HG03457 (cell line): Measurements from ENCODE around the gene ANKRD13C.
"Not testable (repeated sequence)": the region's sequence is repeated elsewhere in the genome, so short reads cannot be mapped to it uniquely, and the experiment has no call there.

ENCODE experiments used
- ATAC-seq: cut with Tn5 transposase; IDR thresholded peaks from one replicate; pipeline ENCODE4 v1.9.1; 2021; ENCODE audit warnings: moderate number of reproducible peaks; ENCODE audit not compliant: unreplicated experiment

ANKRD13C gene, protein sequence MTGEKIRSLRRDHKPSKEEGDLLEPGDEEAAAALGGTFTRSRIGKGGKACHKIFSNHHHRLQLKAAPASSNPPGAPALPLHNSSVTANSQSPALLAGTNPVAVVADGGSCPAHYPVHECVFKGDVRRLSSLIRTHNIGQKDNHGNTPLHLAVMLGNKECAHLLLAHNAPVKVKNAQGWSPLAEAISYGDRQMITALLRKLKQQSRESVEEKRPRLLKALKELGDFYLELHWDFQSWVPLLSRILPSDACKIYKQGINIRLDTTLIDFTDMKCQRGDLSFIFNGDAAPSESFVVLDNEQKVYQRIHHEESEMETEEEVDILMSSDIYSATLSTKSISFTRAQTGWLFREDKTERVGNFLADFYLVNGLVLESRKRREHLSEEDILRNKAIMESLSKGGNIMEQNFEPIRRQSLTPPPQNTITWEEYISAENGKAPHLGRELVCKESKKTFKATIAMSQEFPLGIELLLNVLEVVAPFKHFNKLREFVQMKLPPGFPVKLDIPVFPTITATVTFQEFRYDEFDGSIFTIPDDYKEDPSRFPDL

DNA sequence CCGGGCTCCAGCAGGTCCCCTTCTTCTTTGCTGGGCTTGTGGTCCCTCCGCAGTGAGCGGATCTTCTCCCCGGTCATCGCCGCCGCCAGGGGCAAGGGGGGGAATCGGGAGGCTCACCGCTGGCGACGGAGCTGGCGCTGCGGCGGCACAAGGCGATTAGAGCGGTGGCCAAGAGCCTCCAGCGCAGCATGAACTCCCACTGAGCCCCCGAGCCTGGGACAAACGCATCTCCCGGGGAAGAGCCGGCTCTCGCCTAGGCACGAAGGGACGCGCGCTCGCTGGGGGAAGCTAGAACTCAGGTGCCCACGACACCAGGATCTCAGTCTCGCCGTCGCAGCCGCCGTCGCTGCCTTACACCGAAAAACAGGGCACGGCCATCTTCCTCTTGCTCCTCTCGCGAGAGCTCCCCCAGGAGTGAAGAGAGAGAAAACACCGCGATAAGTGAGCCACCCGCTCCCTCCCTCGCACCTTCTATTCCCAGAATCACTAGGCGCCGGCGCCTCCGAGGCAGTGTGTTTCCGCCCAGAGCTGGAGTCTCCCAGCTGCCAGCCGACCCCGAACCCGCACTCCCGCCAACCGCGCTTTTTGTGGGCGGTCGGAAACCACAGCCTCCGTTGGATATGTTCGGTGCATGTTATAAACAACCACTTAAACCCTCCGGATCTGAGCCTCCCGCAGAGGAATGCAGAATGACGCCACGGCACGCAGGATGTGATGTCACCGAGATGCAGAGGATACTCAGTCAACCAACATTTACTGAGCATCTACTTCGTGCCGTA is at the start of gene ANKRD13C:
TSS of gene ANKRD13C (minus strand) at position 391 of the 779 bp plus-strand sequence. CDS start at position 77, 314 bp downstream.
- ATAC-seq, result peak; percentile 84

DNA sequence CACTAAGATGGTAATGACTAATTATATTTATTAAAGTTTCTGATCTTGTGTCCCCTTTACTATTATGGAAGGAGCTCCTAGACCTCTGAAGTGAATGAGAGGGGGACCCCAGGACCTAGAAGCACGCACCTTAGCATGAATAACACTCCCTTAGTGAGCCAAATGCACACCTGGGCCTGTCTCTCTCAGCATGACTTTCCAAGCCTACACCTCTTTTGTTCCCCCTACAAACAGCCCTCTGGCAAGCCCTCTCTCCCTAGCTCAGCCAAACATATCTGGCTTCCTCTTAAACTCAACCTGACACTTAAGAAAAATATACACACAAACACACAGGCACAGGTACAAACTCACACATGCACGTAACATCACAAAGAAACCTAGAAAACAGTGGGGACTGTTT is 49.2 kb upstream of the ANKRD13C start:
- ATAC-seq, result no peak

DNA sequence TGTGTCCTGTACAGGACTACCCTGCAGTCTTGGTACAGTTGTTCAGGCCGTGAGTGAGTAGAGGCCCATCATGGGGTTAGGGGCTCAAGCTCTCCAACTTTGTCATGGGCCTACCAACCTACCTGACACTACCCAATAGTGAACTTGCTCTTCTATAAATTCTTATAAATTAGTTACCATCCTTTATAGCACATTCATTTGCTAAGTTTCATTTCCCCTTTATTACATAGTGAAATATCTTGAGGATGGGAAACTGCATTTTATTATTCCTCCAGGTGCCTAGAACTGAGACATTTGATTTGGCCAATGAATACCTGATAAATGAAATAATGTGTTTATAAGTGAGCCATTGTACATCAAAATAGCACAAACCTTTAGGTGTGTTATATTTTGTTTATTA is 47.5 kb upstream of the ANKRD13C start:
- no peak for ATAC-seq

DNA sequence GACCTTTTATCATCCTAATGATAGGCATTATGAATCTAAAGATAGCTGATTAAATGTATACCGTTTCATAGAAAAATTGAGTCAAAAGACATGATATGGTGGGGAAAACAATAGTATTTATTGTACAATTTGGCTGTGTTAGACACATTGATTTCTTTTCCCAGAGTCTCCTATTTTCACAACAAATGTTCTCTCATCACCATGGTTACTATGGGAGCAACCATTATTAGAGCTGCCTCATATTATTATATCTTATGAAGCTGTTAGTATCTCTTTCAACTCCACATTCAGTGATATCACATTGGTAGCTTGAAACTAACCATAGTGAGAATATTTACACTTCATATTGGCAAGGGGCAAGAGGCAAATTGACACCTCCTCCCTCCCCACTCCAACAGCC is 45.8 kb upstream of the ANKRD13C start:
- ATAC-seq, result no peak

DNA sequence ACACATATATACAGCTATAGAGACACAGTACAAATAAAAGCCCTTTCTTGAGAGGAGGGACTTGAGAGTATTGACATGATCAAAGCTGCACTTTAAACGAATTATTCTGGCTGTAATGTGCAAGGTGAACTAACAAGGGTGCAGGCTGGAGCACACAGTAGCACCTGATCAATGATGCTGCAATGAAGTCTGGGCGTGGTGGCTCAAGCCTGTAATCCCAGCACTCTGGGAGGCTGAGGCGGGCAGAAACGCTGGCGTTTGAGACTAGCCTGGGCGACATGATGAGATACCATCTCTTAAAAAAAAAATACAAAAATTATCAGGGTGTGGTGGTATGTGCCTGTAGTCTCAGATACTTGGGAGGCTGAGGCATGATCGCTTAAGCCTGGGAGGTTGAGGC is 42.5 kb upstream of the ANKRD13C start:
- ATAC-seq, result no peak

DNA sequence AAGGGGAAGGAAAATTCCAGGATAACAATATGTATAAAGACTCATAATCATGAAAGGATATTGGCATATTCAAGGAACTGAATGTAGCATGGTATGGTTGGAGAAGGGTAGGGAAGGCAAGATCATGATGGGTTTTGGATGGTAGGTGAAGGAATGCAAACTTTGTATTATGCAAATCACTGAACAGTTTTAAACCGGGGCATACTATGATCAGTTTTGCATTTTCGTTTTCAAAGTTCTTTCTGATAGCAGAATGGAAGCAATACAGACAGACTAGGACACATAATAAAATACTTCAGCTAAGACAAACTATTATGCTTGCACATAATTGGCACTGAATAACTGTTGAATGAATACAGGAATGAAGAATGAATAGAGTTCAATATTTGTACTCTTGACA is 42.1 kb upstream of the ANKRD13C start:
- ATAC-seq, result no peak

DNA sequence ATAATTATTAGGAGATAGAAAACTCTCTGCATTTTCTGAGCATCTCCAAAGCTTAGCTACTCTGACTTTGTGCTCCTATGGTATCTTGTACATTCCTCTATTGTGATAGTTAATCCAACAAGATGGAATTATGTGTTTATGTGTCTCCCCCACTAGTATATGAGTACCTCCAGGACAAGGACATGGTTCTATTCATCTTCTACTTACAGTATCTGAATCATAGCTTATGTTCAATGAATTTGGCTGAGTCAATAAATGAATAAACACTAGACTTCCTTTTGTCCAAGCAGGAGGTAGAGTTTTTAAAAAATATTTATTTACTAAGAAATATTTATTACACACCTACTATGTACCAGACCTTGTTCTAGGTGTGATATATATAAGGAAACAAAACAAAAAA is 38.1 kb upstream of the ANKRD13C start:
- ATAC-seq, result no peak

DNA sequence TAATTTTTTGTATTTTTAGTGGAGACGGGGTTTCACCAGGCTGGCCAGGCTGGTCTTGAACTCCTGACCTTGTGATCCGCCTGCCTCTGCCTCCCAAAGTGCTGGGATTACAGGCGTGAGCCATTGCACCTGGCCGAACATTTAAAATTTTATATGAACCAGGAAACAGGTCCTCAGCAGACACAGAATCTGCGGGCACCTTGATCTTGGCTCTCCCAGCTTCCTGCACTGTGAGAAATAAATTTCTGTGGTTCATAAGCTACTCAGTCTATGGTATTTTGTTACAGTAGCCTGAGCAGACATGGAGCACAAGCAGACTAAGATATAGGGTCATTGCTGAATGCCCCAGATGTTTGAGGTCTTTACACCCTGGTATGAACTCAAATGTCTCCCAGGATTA is 33.0 kb upstream of the ANKRD13C start:
- no peak for ATAC-seq

DNA sequence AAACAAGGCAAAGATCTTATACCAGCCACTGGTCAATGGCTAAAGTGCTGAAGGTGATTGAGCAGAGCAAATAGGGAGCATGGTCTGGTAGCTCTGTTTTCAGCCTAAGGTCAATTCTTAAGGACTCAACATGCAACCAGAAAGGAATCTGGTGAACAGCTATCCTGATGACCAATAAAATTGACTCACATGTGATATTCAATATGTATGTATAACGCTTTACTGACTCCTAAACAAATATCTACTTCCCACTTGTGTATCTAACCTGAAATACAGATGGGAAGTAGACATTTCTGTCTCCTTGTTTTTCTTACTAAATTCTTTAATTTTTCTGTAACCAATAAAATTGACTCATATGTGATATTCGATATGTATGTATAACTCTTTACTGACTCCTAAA is 31.6 kb upstream of the ANKRD13C start:
- ATAC-seq, result no peak

DNA sequence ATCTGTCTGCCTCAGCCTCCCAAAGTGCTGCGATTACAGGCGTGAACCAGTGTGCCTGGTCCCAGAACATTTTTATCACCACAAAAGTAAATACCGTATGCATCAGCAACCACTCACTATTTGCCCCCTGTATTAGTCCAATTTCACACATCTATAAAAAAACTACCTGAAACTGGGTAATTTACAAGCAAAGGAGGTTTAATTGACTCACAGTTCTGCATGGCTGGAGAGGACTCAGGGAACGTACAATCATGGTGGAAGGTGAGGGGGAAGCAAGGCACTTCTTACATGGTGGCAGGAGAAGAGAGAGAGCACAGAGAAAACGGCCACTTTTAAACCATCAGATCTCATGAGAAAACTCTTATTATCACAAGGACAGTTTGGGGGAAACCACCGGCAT is 31.0 kb upstream of the ANKRD13C start:
- ATAC-seq, result no peak

DNA sequence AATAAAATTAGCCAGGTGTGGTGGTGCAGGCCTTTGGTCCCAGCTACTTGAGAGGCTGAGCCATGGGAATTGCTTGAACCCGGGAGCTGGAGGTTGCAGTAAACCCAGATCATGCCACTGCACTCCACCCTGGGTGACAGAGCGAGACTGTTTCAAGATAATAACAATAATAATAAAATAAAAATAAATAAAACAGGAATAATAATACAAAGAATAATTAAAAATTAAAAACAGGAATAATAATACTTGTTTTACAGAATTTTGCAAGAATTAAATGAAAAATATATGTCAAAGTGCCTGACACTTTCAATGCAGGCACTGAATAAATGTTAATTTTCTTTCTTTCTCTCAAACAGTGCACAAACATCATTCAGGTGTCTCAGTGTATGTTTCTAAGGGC is 30.0 kb upstream of the ANKRD13C start:
- no peak for ATAC-seq

DNA sequence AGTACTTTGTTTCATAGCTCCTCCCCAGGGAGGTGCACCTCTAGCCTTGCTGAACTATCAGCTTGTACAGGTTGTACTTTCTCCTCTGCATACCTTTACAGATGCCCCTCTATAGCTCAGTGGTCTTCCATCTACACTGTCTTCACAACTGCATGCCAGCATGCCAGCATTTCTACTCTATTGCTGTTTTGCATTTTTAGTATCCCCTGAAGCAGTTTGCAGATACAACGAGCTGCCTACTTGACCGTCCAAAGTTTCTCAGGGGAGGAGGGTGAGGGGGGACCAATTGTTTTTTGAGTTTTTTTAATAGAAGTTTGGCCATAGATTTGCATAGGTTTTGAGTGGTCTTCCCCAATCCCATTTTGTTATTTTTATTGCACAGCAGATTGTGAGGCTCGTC is 29.0 kb upstream of the ANKRD13C start:
- ATAC-seq, result no peak

DNA sequence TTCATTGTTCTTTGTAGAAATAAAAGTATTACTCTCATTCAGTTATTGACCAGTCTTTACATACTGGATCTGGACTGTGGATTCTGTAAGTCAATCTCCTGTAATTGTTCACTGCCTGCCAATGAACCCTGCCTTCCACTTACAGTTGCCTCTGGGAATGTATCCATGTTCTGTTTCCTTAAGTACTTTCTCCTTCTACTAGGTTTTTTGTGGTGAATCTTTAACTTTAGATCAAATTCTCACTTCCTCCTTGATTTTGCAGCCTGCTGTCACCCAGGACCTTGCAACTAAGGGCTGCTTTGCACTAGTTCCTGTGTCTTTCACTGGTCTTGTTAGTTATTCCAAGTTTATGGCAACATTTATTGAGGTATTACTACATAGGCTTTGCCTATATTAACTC is 28.2 kb upstream of the ANKRD13C start:
- peak; percentile 75 for ATAC-seq

DNA sequence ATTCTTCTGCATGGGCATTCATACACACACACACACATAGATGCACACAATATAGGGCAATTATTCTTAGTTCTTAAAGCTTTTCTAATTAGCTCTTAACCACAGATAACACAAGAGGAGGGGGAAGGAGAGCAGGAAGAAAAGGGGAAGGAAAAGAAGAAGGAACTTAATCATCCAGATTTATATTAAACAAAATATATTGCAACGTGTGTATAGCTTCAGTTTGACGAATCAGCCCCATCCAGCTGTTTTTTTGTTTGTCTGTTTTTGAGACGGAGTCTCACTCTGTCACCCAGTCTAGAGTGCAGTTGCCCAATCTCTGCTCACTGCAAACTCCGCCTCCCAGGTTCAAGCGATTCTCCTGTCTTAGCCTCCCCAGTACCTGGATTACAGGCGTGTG is 21.7 kb upstream of the ANKRD13C start:
- ATAC-seq, result no peak

DNA sequence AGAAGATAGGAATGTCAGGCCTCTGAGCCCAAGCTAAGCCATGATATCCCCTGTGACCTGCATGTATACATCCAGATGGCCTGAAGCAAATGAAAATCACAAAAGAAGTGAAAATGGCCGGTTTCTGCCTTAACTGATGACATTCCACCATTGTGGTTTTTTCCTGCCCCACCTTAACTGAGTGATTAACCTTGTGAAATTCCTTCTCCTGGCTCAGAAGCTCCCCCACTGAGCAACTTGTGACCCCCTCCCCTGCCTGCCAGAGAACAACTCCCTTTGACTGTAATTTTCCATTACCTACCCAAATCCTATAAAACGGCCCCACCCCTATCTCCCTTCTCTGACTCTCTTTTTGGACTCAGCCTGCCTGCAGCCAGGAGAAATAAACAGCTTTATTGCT is 19.1 kb upstream of the ANKRD13C start:
- not testable (repeated sequence) for ATAC-seq

DNA sequence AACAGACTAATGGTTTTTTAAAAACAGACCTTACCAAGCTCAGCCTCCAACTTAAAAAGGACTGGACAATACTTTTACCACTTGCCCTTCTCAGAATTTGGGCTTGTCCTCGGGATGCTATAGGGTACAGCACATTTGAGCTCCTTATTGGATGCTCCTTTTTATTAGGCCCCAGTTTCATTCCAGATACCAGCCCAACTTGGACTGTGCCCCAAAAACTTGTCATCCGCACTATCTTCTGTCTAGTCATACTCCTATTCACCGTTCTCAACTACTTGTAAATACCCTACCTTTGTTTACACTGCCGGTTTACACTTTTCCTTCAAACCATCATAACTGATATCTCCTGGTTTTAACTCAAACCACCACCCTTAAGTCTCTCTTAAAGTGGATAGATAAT is 17.9 kb upstream of the ANKRD13C start:
- no peak for ATAC-seq

DNA sequence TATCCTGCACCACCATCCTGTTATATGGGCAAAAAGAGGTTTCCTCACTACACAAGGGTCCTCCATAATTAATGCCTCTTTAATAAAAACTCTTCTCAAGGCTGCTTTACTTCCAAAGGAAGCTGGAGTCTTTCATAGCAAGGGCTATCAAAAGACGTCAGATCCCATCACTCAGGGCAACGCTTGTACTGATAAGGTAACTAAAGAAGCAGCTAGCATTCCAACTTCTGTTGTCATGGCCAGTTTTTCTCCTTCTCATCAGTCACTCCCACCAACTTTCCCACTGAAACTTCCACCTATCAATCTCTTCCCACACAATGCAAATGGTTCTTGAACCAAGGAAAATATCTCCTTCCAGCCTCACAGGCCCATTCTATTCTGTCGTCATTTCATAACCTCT is 17.1 kb upstream of the ANKRD13C start:
- ATAC-seq, result not testable (repeated sequence)

DNA sequence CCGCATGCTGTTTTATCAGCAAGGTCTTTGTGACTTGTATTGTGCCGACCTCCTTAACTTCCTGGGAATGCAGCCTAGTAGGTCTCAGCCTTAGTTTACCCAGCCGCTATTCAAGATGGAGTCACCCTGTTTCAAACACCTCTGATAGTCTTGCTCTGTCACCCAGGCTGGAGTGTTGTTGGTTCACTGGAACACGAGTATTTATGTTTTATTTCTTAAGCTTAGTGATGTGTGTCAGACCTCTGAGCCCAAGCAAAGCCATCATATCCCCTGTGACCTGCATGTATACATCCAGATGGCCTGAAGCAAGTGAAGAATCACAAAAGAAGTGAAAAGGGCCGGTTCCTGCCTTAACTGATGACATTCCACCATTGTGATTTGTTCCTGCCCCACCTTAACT is 12.9 kb upstream of the ANKRD13C start:
- not testable (repeated sequence) for ATAC-seq

DNA sequence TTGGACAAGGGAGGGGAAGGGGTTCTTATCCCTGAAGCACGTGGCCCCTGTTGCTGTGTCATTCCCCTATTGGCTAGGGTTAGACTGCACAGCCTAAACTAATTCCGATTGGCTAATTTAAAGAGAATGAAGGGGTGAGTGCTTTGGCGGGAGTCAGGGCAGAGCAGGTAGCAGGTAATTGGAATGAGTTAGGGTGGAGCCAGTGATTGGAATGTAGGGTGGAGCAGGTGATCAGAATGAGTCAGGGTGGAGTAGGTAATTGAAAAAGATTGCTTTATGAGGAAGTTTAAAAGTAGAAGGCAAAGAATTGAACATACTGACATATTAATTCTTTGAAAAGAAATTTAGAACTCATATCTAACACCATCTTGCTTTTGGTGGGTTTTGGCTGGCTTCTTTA is 12.5 kb upstream of the ANKRD13C start:
- not testable (repeated sequence) for ATAC-seq

DNA sequence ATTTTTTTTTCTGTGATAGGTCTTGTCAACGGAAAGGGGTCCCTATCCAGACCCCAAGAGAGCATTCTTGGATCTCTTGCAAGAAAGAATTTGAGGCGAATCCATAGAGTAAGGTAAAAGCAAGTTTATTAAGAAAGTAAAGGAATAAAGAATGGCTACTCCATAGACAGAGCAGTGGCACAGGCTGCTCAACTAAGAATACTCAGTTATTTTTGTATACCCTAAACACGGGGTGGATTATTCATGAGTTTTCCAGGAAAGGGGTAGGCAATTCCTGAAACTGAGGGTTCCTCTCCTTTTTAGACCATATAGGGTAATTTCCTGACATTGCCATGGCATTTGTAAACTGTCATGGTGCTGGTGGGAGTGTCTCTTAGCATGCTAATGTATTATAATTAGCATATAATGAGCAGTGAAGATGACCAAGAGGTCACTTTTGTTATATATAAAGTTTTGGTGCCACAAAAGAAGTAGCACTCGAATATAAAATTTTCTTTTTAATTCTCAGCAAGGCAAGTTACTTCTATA is 12.0 kb upstream of the ANKRD13C start:
- ATAC-seq, result not testable (repeated sequence)

DNA sequence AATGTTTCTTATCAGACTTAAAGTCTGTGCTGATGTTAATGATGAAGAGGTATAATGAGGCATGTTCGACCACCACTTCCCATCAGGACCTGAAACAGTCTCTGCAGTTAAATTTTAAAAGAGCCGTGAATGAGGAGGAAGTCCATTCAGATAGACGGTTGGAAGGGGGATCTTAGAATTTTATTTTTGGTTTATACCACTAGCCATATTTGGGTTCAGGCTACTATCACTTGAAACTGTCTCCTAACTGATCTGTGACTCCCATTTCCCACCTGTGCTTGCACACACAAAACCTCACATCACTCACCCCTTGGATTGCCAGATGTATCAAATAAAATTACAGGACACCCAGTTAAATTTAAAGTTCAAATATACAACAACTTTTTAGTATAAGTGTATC is 9.9 kb upstream of the ANKRD13C start:
- ATAC-seq, result no peak
